Fibroblast of pulmonary artery (primary cell): ENCODE data around the gene IRF2.
A peak's percentile ranks its signal among the peaks of the same experiment; 100 is the strongest.
"Not testable (repeated sequence)": the region's sequence is repeated elsewhere in the genome, so short reads cannot be mapped to it uniquely, and the experiment has no call there.

Experiments used
- DNase-seq: peaks from one replicate; pipeline ENCODE4 v3.0.0-alpha.2; 2010; ENCODE audit warnings: low read depth
- H3K4me3 ChIP-seq: replicated peaks from 2 replicates; pipeline ENCODE4 v1.5.1; 2011; ENCODE audit warnings: low read depth, mild to moderate bottlenecking, control low read depth, low read length, moderate library complexity
- TF ChIP-seq, protein P1 (sequence below): IDR thresholded peaks from 2 replicates; pipeline ENCODE4 v1.5.1; 2011; ENCODE audit warnings: mild to moderate bottlenecking, control low read depth, low read length, inconsistent platforms; ENCODE audit errors: missing control alignments

The IRF2 gene

GRCh38 chr4:184345573-184345922 lies 128.8 kb downstream of the IRF2 start:
- no peak for DNase-seq
- TF ChIP-seq, protein P1, sequence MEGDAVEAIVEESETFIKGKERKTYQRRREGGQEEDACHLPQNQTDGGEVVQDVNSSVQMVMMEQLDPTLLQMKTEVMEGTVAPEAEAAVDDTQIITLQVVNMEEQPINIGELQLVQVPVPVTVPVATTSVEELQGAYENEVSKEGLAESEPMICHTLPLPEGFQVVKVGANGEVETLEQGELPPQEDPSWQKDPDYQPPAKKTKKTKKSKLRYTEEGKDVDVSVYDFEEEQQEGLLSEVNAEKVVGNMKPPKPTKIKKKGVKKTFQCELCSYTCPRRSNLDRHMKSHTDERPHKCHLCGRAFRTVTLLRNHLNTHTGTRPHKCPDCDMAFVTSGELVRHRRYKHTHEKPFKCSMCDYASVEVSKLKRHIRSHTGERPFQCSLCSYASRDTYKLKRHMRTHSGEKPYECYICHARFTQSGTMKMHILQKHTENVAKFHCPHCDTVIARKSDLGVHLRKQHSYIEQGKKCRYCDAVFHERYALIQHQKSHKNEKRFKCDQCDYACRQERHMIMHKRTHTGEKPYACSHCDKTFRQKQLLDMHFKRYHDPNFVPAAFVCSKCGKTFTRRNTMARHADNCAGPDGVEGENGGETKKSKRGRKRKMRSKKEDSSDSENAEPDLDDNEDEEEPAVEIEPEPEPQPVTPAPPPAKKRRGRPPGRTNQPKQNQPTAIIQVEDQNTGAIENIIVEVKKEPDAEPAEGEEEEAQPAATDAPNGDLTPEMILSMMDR = no peak
- H3K4me3 ChIP-seq = no peak overlapping the region

DNA sequence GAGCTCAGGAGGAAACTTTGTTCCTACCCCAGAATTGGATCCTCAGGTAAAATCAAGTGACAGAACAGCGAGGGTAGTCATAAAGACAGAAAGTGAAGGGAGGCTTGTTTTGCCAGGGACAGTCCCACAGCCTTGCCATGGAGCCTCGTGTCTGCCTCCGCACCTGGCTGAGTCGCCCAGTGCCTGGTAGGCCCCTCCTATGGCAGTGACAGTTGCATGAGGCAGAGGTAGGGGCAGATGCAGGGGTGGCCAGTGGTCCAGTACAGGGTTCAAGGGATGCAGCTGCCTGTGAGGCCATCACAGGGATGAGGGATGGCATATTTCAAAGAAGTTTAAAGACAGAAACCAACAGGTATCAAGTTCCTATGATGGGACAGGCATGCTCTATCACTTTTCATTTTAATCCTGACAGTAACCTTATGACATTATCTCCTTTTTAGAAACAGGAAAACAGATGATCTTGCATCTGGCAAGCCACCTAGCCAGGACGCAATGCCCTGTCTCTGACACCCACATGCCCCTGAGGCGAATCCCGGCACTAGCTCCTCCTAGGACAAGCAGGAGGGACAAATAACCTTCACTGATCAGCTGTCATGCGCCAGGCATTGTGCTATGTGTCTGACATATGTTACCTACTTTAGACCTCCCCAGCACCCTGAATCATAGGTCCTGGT lies 129.3 kb downstream of the IRF2 start:
- no peak for DNase-seq
- TF ChIP-seq, protein P1 = no peak
- no peak overlapping the region for H3K4me3 ChIP-seq

- H3K4me3 ChIP-seq = no peak overlapping the region
- DNase-seq = no peak
- TF ChIP-seq, protein P1 = no peak
Measured at GRCh38 chr4:184344435-184344834, 129.9 kb downstream of the IRF2 start.

DNA sequence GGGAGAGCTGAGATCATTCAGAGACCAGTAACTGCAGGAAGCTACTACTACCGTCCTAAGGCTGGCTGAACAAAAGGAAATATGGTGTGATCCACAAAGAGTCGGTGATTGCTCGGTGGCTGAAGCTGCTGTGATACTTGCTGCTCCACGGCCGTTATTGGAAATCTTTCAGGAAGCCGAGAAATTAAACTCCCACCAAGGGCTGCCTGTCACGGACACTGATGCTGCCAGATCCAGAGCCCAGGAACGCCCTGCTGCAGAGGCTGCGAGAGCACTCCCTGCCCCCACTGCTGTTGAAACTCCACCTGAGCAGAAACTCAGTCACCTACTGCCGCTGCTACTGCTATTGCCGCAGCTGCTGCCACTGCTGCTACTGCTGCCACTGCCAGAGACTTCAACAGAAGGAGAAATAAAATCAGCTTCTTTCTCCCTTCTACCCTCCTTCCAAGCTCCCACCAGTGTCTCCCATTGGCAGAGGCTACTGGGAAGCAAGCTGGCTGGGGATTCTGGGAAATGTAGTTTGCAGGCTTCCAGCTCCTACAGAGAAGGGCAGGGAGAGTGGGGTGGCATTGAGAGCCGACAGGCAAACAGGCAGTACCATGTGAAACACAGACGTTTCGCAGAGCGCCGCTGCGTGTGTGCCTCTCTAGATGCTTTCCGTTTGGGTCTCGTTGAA lies 130.7 kb downstream of the IRF2 start:
- peak; percentile 78 for DNase-seq

GRCh38 chr4:184342857-184343237 lies 131.5 kb downstream of the IRF2 start:
- not testable (repeated sequence) for DNase-seq, H3K4me3 ChIP-seq

More for the DNA sequence above, 130.7 kb downstream of the IRF2 start:
- peak overlapping the region; percentile 81 for H3K4me3 ChIP-seq
- TF ChIP-seq, protein P1 = no peak

DNA sequence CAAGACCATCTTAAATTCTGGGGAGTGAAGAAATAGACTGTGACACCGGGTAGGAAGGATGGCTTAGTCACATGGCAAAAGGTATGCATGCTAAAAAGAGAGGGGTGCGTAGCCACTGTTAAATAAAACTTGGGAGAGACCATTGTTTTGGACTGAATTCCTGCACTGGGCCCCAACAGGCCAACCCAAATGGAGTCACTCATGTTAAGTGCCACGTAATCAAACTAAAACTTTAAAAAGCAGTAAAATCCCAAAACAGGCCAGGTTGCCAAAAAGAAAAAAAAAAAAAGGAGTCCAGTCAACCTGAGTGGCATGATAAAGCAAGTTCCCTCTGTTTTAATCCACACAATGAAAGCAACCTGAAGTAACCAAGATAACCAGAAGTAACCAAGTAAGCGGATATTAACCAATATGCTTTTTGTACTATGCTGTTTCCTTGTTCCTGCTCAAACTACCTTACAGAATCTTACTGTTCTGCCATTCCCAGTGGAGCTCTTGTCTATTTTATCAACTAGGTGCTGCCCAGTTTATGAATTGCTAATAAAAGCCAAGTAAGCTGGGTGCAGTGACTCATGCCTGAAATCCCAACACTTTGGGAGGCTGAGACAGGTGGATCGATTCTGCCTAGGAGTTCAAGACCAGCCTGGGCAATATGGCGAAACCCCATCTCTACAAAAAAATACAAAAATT lies 132.0 kb downstream of the IRF2 start:
- TF ChIP-seq, protein P1 = no peak
- DNase-seq = no peak
- H3K4me3 ChIP-seq = no peak overlapping the region

GRCh38 chr4:184339398-184340193 lies 134.8 kb downstream of the IRF2 start:
- not testable (repeated sequence) for H3K4me3 ChIP-seq
- peak; percentile 71 for DNase-seq
